Stomach (tissue), 4 donors: ENCODE data around the gene DDX25.

Experiments
- CTCF ChIP-seq, 7 experiments: fragments of 450-650 bp in 4 of 7; fragments of 200-600 bp in 3 of 7; sonication (generic) in 3 of 7; IDR thresholded peaks; one replicate each; pipeline ENCODE4 v1.5.1; 2016 to 2019; ENCODE audit warnings: antibody characterized with exemption in 7 of 7, control low read depth in 2 of 7, mild to moderate bottlenecking in 1 of 7
- POLR2A ChIP-seq, 4 donors: fragments of 450-650 bp; IDR thresholded peaks; one replicate each; pipeline ENCODE4 v1.6.1; 2016; ENCODE audit warnings: antibody characterized with exemption in 4 of 4, control low read depth in 2 of 4, mild to moderate bottlenecking in 1 of 4, moderate library complexity in 1 of 4

GRCh38 chr11:125935618-125936199 is 31.4 kb downstream of the DDX25 start:
- no peak for TF ChIP-seq POLR2A (IDR thresholded peaks at IDR 0.05)
- TF ChIP-seq CTCF (IDR thresholded peaks at IDR 0.05) = no peak
